GM10248 (cell line): Measurements from ENCODE around the gene ZNF709.
"Not testable (repeated sequence)": the region's sequence is repeated elsewhere in the genome, so short reads cannot be mapped to it uniquely, and the experiment has no call there.

ENCODE experiments used
- CTCF ChIA-PET: fragments of 300-600 bp; sonication (Branson Sonifier 250); formaldehyde crosslinking; extraction: SDS; loops from one replicate; lab custom pipeline; 2021; ENCODE audit warnings: antibody characterized with exemption; lab: Yijun Ruan, JAX
- POLR2A ChIA-PET: fragments of 350-650 bp; sonication (Branson Sonifier 250); formaldehyde crosslinking; extraction: SDS; loops from one replicate; lab custom pipeline; 2020; ENCODE audit warnings: antibody characterized with exemption; lab: Yijun Ruan, JAX
- DNase-seq: peaks from one replicate; pipeline ENCODE4 v3.0.0; 2012; ENCODE audit errors: extremely low spot score
- TF ChIP-seq, protein P1 (sequence below): IDR thresholded peaks from 2 replicates; pipeline ENCODE4 v1.5.1; 2012; ENCODE audit warnings: mild to moderate bottlenecking, low read depth; ENCODE audit errors: extremely low read depth, missing control alignments, control extremely low read depth

Gene ZNF709

DNA sequence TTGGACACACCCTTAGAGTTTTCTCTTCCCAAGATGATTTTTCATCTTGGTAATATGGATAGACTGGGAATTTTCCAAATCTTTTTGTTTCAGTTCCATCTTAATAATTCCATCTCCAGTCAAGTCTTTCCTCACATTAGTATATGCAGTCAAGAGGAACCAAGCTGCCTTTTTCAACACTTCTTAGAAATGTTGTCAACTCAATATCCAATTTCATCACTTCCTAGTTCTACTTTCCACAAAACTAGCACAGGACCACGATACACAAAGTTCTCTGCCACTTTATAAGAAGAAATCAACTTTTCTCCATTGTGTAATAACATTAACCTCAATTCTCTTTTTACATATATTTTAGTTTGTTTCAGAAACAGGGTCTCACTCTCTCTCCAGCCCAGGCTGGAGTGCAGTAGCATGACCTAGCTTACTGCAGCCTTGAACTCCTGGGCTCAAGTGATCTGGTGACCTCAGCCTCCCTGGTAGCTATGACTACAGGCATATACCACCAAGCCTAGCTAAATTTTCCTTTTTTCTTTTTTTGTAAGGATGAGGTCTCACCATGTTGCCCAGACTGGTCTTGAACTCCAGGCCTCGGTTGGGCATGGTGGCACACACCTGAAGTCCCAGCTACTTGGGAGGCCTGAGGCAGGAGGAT lies 59.3 kb downstream of the ZNF709 start:
- TF ChIP-seq, protein P1, sequence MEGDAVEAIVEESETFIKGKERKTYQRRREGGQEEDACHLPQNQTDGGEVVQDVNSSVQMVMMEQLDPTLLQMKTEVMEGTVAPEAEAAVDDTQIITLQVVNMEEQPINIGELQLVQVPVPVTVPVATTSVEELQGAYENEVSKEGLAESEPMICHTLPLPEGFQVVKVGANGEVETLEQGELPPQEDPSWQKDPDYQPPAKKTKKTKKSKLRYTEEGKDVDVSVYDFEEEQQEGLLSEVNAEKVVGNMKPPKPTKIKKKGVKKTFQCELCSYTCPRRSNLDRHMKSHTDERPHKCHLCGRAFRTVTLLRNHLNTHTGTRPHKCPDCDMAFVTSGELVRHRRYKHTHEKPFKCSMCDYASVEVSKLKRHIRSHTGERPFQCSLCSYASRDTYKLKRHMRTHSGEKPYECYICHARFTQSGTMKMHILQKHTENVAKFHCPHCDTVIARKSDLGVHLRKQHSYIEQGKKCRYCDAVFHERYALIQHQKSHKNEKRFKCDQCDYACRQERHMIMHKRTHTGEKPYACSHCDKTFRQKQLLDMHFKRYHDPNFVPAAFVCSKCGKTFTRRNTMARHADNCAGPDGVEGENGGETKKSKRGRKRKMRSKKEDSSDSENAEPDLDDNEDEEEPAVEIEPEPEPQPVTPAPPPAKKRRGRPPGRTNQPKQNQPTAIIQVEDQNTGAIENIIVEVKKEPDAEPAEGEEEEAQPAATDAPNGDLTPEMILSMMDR, result no peak
- DNase-seq, result no peak
- ChIA-PET CTCF (no interaction called here), POLR2A (no interaction called here)

DNA sequence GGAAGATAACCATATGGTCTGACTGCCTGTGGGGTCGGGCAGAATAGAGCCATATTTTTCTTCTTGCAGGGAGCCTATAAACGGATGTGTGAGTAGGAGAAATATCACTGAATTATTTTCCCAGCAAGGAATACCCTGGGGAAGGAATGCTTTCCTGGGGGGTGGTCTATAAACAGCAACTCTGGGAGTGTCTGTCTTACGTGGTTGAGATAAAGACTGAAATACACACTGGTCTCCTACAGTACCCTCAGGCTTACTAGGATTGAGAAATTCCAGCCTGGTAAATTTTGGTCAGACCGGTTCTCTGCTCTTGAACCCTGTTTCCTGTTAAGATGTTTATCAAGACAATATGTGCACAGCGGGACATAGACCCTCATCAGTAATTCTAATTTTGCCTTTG lies 67.3 kb downstream of the ZNF709 start:
- CTCF ChIA-PET, POLR2A ChIA-PET, DNase-seq: not testable (repeated sequence)

DNA sequence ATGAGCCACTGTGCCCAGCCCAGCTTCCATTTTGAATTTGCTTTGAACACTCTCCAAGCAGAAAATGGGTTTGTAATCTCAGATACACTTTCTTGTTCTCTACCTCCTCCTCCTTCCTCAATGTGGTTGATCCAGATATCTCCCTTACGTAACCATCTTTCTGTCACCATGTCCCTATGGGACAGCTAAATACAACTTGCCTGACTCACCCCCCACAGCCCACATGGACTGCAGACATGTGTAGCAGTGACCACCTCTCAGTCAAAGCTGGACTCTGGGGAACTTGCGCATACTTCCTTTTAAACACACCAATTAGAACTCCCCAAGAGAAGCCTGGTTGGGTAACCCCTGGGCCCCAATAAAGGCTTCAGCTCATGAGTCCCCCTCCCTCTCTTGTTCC lies 72.7 kb downstream of the ZNF709 start:
- POLR2A ChIA-PET, result no interaction called here

More for the DNA sequence above, 72.7 kb downstream of the ZNF709 start:
- CTCF ChIA-PET, result no interaction called here
- no peak for DNase-seq
- TF ChIP-seq, protein P1, result no peak
